Measurements from ENCODE around the gene DPP4. TPM values are rescaled to one million over a fixed set of nuclear protein-coding genes. Genes with fewer than 3 reads are reported as not detected.
A peak's percentile ranks its signal among the peaks of the same experiment; 100 is the strongest.

Gene DPP4
- polyA plus RNA-seq, 2 of the 4 experiments (the other 2 are of a cell fraction): 0.17 to 0.27 TPM

- peaks cover 8% of the 10 kb centered on the region; the same call in 2 of the 3 replicates for H3K4me1 ChIP-seq
- TF ChIP-seq JUN (IDR thresholded peaks at IDR 0.05) (no peak), USF2 (IDR thresholded peaks at IDR 0.05) (no peak), HES2 (IDR thresholded peaks at IDR 0.05) (no peak), HOXB5 (CRISPR knock-in tag; IDR thresholded peaks at IDR 0.05) (no peak), EHMT2 (IDR thresholded peaks at IDR 0.05; ENCODE audit: low read depth) (no peak), NR3C1 (IDR thresholded peaks at IDR 0.05) (no peak), RFX5 (IDR thresholded peaks at IDR 0.05) (no peak), ZNF302 (CRISPR knock-in tag; IDR thresholded peaks at IDR 0.05) (no peak), FOSL2 (IDR thresholded peaks at IDR 0.05) (peak; percentile 54; the same call in 1 of the 2 replicates), FOSL2 (CRISPR knock-in tag; IDR thresholded peaks at IDR 0.05) (peak; percentile 68), EHF (CRISPR knock-in tag; IDR thresholded peaks at IDR 0.05) (no peak), JUNB (IDR thresholded peaks at IDR 0.05) (peak; percentile 30; the same call in 1 of the 2 replicates), CEBPB (IDR thresholded peaks at IDR 0.05) (peak; percentile 37 to 53; a peak in 3 of 4 replicates), ELK1 (IDR thresholded peaks at IDR 0.05; ENCODE audit: low read depth, low read length) (no peak), CBX2 (IDR thresholded peaks at IDR 0.05; ENCODE audit: borderline replicate concordance, low read depth) (no peak), KDM1A (IDR thresholded peaks at IDR 0.05; ENCODE audit: low read depth) (no peak), MAFK (IDR thresholded peaks at IDR 0.05; ENCODE audit: partially characterized antibody) (no peak), NFE2L2 (conservative IDR thresholded peaks at IDR 0.05; ENCODE audit: low read length) (no peak), MAX (IDR thresholded peaks at IDR 0.05) (no peak)
- 0 out of 3 replicates have a peak overlapping the region, but pooled peaks have one; percentile 26 for H3K4me2 ChIP-seq
- peak in 1 of 2 experiments; percentile 32 for DNase-seq (ENCODE audit: low read depth in 1 of 2, low spot score in 1 of 2)
- no peak for FAIRE-seq
- no peaks in the 10 kb centered on the region for H3K9me3 ChIP-seq
- H3K27ac ChIP-seq: no peak overlapping the region
- no peak overlapping the region for H3K4me3 ChIP-seq
- ATAC-seq: no peak
- CTCF ChIA-PET: no interaction called here
- POLR2A ChIA-PET: no interaction called here
- 89% methylated on average over 1 of the region's 1 CpG for WGBS (ENCODE audit: missing lambda C conversion rate)
These were observed 83.3 kb downstream of the DPP4 start for GRCh38 chr2:161990741-161991140.

- TF ChIP-seq CBX8 (IDR thresholded peaks at IDR 0.05) (no peak), PHF8 (IDR thresholded peaks at IDR 0.05; ENCODE audit: borderline replicate concordance, low read depth) (no peak), RFX5 (IDR thresholded peaks at IDR 0.05) (no peak), HOXB5 (CRISPR knock-in tag; IDR thresholded peaks at IDR 0.05) (no peak), NPAS2 (CRISPR knock-in tag; IDR thresholded peaks at IDR 0.05; ENCODE audit: borderline replicate concordance) (no peak), RAD21 (conservative IDR thresholded peaks at IDR 0.05 in 1 of 2, IDR thresholded peaks at IDR 0.05 in 1 of 2) (no peak), KDM5A (IDR thresholded peaks at IDR 0.05) (no peak), MAX (IDR thresholded peaks at IDR 0.05) (no peak)
- WGBS (ENCODE audit: missing lambda C conversion rate): 11% methylated on average over 2 of the region's 2 CpGs
- Histone ChIP-seq H3K4me1 (peaks cover 8% of the 10 kb centered on the region; the same call in 2 of the 3 replicates), H3K27ac (no peak overlapping the region), H3K4me2 (no peak overlapping the region), H3K9me3 (no peaks in the 10 kb centered on the region), H3K4me3 (no peak overlapping the region)
- DNase-seq (ENCODE audit: low read depth in 1 of 2, low spot score in 1 of 2) (no peak), FAIRE-seq (no peak), ATAC-seq (no peak)
- POLR2A ChIA-PET: no interaction called here
- CTCF ChIA-PET: no interaction called here
These were observed 84.0 kb downstream of the DPP4 start for GRCh38 chr2:161990036-161990435.
